Measurements from ENCODE around the gene PTPRN2.
"Not testable (repeated sequence)": the region's sequence is repeated elsewhere in the genome, so short reads cannot be mapped to it uniquely, and the experiment has no call there.

Gene PTPRN2

DNA sequence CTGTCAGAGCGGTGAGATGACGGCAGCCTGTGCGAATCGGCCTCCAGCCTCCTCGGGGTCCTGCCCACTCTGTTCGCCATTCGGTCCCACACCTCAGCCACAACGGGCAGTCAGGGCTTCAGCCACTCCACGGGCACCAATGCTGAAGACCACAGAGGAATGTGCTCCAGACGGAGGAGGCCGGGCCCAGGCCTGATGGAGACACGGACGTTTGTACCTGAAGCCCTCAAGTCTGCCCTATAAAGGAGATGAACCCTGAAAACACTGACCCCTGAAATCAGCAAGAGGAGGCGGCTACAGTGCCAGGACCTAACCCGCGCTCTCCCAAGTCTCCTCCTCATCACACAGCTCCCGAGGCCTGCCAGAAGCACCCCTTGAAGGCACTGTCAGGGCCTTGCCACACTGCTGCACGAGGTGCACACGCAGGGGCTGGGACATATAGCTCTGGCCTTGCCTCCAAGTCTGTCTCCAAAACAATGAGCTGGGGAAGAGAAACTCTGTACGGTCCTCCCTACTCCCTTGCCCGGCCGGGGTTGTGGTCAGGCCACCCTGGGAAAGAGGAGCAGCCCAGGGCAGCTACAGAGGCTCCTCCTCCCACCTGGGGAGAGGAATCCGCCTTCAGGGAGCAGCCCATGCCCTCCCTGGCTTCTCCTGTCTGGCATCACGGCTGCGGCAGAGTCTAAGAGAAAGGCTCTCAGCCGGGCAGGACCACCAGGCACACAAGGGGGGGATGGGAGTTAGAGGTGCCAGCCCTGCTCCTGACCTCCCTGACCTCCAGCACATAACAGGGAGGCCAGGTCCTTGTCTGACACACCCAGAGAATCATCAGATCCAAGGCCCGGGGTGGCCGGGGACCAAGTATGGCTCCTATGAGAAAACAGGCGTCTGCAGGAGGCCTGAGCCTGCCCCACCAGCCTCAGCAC is 310.1 kb downstream of the PTPRN2 start:
- DNase-seq (ENCODE audit: low spot score): no peak

DNA sequence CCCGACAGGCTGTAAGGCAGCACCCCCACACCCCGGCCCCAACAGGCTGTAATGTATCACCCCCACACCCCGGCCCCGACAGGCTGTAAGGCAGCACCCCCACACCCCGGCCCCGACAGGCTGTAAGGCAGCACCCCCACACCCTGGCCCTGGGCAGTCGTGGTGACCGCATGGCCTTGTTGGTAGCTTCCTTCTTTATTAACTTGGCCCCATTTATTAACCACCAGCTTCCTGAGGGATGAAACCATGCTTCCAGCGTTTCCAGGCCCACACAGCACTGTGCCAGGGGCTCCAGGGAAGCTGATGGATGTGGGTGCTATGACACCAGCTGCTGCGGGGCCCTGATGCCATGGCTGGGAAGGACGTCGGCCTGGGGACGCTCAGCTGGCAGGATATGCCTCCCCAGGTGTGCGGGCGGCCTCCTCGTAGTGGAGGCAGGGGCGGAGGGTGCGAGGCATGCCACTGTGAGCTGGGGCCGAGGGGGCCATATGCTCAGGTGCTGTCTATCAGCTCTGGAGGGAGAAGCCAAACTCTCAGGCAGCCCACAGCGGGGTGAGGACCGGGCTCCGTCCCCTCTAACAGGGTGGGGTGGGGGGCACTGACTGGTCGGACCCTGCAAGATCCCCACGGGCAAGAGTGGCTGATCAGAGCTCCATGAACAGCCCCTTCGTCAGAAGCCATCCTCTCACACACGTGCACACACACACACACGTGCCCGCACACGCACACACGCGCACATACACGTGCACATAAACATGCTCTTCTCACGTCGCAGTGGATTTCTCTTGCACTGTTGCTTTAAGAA is 311.0 kb downstream of the PTPRN2 start:
- DNase-seq (ENCODE audit: low spot score): no peak

DNA sequence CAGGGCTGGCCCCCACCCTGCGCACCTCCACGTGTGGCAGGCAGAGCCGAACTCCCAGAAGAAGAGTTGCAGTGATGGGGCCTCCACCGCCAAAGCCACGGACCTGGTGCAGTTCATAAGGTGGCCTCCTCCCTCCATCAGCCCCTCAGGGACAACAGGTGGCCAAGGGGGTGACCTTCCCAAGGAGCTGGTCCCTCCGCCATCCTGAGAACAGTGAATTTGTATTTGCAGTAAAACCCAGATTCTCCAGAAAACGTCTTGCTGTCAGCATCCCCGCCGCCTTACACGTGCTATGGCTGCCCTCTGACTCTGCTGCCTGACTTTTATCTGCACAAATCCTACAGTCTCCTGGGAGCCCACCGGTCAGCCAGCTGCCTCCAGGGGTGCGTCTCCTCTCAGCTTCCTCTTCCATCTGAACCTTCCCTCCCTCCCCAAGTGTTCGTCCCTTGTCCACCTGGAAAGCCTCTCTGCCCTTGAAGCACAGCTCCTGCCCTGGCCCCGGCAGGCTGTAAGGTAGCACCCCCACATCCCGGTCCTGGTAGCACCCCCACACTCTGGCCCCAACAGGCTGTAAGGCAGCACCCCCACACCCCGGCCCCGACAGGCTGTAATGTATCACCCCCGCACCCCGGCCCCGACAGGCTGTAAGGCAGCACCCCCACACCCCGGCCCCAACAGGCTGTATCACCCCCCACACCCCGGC is 311.8 kb downstream of the PTPRN2 start:
- DNase-seq (ENCODE audit: low spot score): no peak

DNA sequence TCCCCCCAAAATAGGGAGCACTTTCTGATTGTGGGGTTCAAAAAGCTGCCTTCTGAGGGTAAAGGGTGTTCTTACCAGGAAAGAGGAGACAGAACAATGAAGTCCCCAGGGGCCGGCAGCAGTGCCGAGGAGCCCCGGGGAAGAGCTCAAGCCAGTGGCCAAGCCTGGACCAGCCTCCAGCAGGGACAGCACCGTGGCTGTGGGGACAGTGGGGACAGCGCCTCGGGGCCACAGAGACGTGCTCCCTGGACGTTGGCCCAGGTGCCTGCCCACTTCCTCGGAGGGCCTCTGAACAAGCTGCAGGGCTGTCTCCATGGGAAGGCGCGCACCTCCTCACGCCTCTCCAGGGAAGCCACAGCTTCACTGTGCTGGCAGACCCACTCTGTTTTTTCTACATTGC is 312.6 kb downstream of the PTPRN2 start:
- no peak for DNase-seq (ENCODE audit: low spot score)

DNA sequence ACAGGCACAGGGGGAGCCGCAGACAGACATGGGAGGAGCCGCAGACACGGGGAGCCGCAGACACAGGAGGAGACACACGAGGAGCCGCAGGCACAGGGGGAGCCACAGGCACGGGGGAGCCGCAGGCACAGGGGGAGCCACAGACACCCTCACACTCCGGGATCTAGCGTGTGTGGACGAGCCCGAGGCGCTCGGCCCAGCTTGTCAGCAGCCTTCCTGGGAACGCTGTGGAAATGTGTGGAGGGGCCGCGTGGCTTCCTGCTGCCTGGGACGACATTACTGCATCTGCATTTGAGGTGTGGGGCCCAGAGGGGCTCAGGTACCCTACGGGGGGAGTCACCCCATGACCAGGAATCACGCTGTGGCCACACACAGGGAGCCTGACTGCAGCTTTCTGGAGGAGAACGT is 313.2 kb downstream of the PTPRN2 start:
- no peak for DNase-seq (ENCODE audit: low spot score)

DNA sequence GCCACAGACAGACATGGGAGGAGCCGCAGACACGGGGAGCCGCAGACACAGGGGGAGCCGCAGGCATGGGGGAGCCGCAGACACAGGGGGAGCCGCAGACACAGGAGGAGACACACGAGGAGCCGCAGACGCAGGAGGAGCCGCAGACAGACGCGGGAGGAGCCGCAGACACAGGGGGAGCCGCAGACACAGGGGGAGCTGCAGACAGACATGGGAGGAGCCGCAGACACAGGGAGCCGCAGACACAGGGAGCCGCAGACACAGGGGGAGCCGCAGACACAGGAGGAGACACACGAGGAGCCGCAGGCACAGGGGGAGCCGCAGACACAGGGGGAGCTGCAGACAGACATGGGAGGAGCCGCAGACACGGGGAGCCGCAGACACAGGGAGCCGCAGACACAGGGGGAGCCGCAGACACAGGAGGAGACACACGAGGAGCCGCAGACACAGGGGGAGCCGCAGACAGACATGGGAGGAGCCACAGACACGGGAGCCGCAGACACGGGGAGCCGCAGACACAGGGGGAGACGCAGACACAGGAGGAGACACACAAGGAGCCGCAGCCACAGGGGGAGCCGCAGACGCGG is 313.8 kb downstream of the PTPRN2 start:
- DNase-seq (ENCODE audit: low spot score): not testable (repeated sequence)

DNA sequence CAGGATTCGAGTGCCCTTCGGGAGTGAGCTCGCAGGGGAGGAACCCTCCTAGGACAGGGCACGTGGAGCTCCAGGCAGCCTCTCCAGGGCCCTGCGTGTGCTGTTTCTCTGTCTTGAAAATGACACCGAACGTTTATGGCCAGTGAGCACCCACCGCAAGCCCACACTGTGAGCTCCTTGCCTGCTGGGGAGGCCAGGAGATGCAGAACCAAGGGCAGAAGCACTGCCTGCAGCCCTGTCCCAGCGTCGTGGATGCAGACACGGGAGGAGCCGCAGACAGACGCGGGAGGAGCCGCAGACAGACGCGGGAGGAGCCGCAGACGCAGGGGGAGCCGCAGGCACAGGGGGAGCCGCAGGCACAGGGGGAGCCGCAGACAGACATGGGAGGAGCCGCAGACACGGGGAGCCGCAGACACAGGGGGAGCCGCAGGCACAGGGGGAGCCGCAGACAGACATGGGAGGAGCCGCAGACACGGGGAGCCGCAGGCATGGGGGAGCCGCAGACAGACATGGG is 314.4 kb downstream of the PTPRN2 start:
- DNase-seq (ENCODE audit: low spot score): no peak

DNA sequence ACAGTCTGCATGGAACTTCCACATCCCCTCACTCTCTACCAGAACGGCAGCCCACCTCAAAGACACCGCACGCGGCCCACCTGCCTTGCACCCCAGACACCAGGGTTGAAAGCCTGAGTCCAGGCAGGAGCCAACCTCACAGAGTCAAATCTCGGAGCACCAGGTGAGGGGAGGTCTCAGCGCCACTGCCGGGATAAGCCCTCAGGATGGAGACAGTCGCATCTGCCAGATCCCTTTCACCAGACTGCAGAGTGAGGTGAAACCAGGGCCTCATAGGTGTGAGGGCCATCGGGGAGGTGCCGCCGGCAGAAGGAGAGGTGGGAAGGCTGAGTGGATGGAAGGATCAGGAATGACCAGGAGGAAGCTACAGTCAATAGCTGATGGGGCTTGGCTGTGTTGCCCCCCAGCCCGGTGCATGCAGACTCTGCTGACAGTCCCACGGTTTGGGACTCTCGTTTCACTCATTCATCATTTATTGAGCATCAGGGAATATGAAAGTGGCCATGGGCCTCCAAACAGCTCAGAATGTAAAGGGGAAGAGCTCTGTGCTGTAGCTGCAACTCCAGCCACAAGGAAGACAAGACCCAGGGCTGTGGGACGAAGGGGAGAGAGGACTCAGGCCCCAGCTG is 315.0 kb downstream of the PTPRN2 start:
- no peak for DNase-seq (ENCODE audit: low spot score)

DNA sequence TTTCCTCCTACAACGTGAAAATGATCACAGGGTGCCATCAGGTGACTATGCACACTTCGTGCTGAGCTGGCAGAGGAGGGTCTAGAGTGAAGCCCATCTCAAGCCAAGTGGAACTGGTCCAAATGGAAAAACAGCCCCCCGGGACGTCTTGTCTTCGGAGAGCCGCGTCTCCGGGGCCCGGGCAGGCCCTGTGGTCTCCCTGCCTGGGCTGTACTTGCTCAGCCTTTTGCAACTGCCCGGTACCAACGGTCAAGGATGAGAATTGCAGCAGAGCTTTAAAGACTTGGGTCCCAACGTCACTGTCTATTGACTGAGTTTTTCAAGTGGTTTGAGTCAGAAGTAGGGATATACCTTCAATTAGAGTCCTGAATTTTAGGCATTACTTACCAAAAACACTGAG is 315.5 kb downstream of the PTPRN2 start:
- DNase-seq (ENCODE audit: low spot score): no peak

DNA sequence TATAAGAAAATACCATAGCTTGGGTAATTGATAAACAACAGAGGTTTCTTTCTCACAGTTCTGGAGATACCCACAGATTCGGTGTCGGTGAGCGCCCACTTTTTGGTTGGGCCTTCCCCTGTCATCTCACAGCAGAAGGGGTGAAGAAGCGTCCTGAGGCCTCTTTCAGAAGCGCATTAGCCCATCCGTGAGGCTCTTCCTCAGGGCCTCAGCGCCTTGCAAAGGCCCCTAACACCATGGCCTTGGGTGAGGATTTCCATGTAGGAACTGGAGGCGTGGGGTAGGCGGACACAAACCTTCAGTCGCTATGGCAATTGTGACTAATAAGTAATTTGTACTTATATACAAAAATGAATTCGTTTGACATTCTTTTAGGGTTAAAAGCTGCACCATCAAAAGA is 316.0 kb downstream of the PTPRN2 start:
- DNase-seq (ENCODE audit: low spot score): no peak

DNA sequence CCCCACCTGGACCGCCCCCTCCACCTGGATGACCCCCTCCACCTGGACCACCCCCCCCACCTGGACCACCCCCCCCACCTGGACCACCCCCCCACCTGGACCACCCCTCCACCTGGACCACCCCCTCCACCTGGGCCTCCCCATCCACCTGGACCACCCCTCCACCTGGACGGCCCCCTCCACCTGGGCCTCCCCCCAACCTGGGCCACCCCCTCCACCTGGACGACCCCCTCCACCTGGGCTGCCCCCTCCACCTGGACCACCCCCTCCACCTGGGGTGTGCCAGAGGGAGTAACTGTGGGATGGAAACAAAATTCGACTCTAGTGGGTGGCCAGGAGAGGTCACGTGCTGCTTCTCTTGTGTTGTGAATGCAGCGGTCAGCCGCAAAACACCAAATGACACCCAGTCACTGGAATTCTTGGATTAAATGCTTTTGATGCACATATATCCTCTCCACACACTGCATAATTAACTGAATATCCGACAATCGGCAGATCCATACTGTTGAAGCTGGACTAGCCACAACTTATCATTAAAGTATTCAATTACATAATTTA is 316.7 kb downstream of the PTPRN2 start:
- no peak for DNase-seq (ENCODE audit: low spot score)

DNA sequence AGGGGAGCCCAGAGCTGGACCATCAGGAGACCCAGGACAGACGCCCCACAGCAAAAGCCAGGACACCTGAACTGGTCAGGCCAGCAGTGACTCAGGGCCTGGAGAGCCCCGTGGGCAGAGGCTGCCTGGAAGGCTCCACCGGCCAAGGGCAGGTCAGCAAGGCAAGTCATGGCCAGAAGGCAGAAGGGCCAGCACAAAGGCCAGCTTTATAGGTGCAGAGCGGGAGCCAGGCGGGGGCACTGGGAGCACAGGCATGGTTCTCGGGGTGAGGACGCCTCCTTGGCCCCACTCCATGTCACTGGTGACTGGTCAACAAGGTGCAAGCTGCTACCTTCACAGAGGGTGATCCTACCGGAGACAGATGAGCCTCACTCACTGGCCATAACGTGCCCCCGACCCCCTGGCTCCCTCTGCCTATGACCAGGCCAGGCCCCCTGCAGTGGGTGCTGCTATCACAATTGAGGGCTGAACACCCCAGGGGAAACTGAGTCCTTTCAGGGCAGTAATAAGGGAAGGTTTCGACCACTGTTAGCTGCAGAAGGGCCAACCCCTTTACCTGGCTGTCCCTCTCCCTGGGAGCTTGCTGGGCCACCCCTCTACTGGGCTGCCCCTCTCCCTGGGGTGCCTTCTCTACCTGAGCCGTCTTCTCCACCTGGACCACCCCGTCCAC is 317.4 kb downstream of the PTPRN2 start:
- DNase-seq (ENCODE audit: low spot score): no peak

DNA sequence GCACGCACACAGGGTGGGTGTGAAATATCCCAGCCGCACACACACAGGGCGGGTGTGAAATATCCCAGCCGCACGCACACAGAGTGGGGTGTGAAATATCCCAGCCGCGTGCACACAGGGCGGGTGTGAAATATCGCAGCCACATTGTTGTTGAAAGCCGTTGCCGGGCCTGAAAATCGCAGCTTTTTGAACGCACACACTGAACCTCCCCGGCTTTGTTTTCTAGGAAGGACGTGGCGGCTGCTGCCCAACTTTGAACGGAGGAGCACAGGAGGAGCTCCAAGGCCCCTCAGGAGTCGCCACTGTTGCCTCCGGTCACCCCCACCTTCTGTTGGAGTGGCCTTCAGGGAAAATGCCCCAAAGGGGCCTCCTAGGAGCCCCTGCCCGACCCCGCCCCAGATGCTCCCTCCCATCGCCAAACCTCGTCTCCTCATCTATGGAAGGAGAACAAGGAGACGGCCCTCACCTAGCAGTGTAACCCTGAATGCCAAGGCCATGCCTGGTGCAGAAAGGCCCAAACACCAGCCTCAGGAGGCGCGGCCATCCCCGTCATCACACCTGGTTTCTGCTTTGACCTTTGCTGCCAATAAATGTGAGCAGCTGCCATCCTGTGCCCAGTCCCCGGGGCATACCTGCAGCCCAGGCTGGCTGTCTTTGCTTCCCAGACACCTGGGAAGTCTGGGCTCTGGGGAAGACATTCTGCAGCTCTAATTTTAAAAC is 318.6 kb downstream of the PTPRN2 start:
- no peak for DNase-seq (ENCODE audit: low spot score)

DNA sequence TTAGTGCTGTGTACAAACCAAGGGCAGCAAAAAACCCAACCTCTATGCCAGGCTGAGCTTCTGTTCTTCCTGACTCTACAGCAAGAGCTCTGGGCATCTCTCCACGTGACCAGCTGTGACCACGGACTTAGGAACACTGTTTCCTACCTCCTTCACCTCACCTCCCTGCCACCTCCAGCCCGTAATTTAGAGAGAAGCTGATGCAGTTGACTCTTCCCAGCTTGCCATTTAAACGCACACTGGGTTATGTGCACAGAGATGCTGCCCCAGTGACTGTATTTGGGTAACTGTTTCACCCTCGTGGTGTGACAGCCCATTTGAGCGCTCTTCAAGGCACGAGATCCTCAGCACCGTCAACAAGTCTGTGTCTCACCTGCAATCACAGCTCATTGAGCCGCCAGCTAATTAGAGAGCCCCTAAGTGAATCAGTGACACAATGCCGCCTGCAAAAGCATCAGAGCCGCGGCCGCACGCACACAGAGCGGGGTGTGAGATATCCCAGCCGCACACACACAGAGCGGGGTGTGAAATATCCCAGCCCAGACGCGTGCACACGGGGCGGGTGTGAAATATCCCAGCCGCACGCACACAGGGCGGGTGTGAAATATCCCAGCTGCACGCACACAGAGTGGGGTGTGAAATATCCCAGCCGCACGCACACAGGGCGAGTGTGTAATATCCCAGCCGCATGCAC is 319.7 kb downstream of the PTPRN2 start:
- DNase-seq (ENCODE audit: low spot score): no peak

DNA sequence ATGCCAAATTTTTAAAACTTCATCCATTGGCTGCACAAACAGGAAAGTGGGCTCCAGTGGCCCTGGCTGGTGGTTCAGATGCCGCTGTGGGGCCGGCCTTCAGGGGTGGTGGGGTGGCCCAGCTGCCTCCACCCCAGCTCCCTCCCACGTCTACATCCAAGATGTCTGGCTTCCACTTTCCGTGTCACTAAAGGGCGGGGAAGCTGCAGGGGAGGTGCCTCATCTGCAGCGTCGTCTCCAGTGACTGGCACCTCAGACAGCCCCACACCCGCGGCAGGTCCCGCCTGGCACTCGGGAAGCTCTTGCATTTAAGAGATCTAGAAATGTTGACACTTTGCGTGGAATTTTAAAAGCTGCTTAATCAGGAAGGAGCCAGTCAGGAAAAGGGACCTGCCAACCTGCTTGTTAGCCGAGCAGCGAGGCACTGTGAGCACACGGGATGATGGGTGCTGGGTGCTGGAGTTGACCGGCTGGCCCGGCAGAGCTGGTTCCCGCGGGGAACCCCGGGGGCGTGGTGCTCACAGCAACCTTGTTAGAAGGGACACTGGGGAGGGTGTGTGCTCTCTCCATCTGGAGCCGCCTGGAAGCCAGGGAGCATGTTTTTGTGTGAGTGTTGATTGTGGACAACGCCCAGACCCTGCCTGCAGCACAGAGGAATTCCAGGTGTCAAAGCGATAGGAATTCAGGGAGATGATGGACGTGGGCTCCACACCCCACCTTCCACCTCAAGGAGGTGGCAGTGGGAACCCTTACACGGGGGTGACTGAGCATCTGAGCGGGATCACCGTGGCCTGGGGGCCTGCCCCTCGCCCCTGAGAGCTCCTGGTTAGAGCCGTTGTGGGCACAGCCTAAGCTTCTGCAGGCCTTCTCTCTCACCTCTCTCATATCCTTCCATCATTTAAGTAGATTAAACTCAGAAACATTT is 320.5 kb downstream of the PTPRN2 start:
- DNase-seq (ENCODE audit: low spot score): no peak

DNA sequence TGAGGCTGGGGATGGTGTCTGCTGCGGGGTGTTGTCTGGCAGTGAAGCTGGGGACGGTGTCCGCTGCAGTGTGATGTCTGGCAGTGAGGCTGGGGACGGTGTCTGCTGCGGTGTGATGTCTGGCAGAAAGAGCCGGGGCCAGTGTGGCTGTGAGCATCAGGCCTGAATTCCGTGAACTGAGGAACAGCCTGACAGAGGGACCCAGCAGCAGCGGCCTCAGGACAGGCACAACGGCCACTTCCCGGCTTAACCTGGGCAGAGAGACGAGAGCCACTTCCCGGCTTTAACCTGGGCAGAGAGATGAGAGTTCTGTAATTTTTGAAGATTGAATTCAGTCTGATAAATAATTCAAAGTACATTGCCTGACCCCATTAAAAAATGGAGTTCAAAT is 321.2 kb downstream of the PTPRN2 start:
- DNase-seq (ENCODE audit: low spot score): no peak

DNA sequence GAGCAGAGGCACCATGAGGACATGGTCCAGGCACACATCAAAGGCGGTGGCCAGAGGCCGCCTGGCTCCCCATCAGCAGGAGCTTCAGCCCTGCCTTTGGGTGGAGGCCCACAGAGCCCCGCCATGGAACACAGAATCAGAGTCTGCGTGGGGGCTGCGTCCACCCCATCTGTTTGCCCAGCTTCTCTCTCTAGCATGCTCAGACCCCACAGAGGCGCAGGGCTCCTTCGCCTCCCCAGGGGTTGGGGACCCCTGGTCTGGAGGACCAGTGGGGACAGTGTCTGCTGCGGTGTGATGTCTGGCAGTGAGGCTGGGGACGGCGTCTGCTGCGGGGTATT is 321.9 kb downstream of the PTPRN2 start:
- no peak for DNase-seq (ENCODE audit: low spot score)

Data from D341Med (cell line).